NCI-H146 treated with DMSO at 0.1 percent for 48 hours (cell line): ENCODE data around the gene FAM110D.
A peak's percentile ranks its signal among the peaks of the same experiment; 100 is the strongest.

Source experiments
- DNase-seq: peaks from one replicate; lab custom pipeline; 2025; ENCODE audit not compliant: unreplicated experiment; lab: John Stamatoyannopoulos, UW

FAM110D gene

GRCh38 chr1:26127235-26128163 is 31.4 kb upstream of the FAM110D start:
- DNase-seq, result no peak

GRCh38 chr1:26129778-26130177 is 29.1 kb upstream of the FAM110D start:
- no peak for DNase-seq

DNA sequence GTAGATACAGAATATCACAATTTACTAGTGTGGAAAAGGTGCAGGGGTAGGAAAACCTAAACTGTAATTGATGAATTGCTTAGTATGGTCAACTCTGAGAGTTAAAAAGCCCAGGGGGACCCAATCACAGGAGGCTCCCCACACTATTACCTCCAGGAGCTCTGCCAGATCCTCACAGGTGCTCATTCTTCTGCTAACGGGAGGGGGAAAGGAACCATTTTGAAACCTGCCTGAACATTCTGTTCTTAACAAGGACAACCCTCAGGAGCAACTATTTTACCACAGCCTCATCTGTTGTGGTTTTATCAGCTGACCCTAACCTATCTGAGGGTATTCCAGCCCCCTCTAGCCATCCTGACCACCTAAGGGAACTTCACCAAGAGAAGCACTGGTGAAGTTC is 28.2 kb upstream of the FAM110D start:
- DNase-seq, result no peak

- no peak for DNase-seq
Measured at GRCh38 chr1:26132128-26132833, 26.6 kb upstream of the FAM110D start.

DNA sequence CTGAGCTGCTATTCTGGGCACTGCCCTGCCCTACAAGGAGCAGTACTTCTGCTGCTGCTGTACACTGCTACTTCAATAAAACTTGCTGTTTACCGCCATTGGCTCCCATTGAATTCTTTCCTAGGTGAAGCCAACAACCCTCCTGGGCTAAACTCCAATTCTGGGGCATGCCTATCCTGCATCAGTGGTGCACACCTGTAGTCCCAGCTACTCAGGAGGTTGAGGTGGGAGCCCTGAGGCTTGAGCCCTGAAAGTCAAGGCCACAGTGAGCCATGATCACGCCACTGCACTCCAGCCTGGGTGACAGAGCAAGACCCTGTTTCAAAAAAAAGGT is 26.1 kb upstream of the FAM110D start:
- DNase-seq, result no peak

GRCh38 chr1:26134466-26134865 is 24.4 kb upstream of the FAM110D start:
- DNase-seq, result no peak

GRCh38 chr1:26138974-26139558 is 19.8 kb upstream of the FAM110D start:
- DNase-seq, result no peak

GRCh38 chr1:26142159-26142558 is 16.7 kb upstream of the FAM110D start:
- DNase-seq, result no peak

DNA sequence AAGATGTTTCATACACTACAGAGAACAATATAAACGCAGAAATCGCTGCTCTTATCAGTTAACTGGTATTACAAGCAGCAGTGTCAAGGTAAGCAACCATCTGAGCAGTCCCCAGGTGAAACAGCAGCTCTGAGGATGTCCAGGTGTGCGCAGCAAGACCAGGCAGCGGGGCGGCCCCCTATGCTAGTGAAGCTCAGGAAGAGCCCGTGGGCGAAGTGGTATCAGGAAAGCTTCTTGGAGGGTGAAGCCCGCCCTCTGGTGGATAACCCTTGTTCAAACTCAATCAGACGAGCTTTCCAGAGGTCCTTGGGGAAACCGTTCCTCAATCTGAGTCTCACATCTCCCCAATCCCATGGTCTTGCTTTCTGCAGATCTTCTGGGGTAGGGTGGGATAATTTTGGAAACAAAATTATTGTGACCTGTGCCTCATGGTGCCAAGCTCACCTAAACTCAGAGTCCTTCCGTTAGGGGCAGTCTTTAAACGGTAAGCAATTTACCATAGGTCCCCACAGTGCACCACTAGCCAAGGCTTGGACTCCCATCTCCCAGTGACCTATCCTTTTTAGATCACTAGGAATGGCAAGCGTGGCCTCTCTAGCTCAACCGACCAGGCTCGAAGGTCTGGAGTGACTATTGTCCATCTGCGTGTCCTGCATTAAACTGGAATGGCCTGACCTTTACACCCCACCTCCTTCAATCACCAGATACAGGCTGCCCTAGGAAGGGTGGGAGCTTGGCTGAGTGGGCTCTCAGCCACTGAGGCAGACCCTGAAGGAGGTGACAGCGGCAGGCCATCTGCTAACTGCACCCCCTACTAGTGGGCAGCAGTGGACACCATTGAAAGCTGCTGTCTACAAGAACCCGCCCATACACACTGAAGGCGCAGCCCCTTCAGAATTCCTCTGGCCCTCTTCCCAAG is 13.6 kb upstream of the FAM110D start:
- DNase-seq, result peak; percentile 75

DNA sequence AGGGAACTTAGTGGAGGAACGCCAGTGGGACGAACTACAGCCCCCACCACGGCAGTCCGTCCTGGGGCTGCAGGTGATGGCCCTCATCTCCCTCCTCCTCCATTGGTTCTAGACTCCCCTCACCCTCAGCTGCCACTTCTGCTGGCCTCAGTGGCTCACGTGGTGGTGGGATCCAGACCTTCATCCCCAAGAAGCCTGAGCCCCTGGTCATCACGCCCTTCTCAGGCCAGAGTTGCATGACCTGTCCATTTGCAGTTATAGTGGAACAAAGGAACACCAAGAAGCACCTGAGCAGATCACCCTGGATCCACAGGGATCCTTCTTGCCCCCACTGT is 13.0 kb upstream of the FAM110D start:
- no peak for DNase-seq

DNA sequence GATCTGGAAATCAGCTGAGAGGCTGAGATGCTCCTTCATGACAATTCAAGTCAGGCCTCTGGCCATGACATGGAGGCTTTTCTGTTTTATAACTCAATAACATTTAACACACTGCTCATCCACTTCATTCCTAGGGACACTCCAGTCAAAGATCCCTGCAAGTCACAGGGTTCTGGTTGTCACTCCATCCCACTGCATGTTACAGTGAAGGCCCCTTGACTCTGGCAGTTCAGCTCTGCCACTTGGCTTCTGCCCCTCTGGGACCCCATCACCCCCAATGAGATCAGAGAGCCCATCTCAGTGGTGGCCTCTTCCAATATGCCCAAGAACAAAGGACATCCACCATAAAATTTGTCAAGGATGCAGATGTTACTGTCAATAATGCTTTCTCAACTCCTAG is 10.0 kb upstream of the FAM110D start:
- no peak for DNase-seq

GRCh38 chr1:26153966-26154532 is 4.8 kb upstream of the FAM110D start:
- DNase-seq, result no peak

- DNase-seq, result no peak
Measured at GRCh38 chr1:26154750-26155149, 4.1 kb upstream of the FAM110D start.

GRCh38 chr1:26155370-26156284 is 3.3 kb upstream of the FAM110D start:
- DNase-seq, result no peak

DNA sequence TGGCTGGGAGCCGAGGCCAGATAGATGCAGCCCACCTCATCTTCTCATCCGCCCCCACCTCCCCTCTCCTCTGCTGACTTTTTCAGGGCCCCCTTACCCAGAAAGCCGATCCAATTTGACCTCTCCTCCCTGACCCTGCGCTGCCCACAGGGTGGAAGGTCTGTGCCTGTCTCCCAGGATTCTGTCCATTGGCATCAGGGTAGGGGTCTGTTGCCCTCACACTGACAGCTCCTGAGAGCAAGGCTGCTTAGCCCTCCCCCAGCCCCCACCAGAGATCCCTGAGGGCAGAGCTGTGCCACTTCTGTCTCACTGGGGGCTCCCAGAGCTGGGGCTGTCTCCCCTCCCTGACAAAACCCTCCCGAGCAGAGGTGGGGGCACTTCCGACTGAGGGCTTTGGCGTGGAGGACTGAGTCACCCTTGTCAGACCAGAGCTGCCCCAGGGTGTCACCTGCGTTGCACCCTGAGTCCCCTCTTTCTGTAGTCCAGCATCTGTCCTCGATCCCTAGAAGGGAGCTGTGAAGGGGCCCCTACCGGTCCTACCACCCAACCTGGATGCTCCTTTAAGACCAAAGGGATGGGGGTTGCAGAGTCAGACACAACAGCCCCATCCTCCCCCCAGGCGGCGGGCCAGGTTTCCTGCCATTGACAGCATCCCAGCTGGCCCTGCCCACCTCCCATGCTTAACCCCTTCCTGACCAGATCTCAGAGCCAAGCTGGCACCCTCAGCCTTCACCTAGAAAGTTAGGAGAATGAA is 2.4 kb upstream of the FAM110D start:
- DNase-seq, result no peak

DNA sequence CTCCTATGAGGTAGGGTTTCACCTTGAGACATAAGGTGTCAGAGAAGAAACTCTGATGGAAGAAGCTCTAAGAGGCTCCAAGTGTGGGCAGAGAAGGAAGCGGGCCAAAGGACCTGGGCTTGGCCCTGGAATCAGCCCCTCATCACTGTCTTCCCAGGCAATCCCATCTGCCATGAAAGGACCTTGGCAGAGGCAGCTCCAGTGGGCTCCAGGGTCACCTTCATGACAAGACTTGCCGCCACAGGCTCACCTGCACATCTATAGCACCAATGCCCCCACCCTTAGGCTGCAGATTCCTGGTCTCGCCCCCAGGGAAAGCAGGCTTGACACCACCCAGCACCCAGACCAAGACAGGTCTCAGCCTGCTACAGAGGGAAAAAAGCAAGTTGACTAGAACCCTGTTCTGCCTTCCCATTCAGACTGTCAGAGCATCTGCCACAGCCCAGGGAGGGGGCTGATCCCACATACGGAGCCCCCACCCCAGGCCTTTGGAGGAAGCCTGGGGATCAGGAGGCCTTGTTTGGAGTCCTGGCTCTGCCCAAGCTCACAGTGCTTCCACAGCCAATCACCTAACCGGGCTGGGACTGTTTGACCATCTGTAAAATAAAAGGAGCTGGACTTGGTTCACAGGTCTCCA is 490 bp upstream of the FAM110D start:
- DNase-seq, result no peak

- no peak for DNase-seq
Measured at GRCh38 chr1:26159743-26160039, 812 bp downstream of the FAM110D start.

DNA sequence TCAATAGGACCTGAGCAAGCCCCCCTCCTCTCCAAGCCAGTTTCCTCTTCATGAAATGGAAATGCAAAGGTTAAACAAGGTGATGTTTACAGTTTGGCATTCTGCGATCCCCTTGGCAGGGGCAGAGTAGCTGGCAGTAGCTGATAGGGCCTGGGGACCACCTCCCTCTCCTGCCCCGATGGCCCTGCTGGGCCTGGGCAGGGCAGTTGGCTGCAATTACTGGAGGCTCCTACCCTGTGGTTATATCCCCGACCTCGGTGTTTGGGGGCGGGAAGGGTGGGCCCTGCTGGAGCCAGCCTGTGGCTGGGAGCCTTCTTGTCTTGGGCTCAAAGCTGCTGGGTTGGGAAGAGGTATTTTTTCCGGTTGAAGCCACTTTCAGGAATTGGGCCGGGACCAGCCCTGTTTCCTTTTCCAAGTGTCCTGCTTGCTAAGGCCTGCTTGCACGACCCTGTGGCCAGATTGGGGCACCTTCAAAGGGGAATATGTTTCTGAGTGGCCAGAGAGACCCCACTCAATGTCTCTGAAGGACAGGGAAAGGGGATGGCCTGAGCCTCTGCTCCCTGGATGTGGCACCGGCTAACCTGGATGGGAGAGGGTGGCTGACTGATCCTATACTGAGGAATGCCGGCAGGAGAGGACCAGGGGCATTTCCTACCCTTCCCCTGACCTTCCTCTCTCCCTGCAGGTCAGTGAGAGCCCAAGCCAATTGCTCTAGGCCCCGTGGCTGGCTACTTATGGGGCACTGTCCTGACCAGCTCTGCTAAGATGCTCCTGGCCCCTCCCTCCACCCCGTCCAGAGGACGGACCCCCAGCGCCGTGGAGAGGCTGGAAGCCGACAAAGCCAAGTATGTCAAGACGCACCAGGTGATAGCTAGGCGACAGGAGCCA is 1.9 kb downstream of the FAM110D start:
- DNase-seq, result no peak
